ENCODE data around the gene ACKR1. TPM values are rescaled to one million over a fixed set of nuclear protein-coding genes. Genes with fewer than 3 reads are reported as not detected.
A peak's percentile ranks its signal among the peaks of the same experiment; 100 is the strongest.

The ACKR1 gene
- not detected for total RNA-seq
- total RNA-seq, result 0 reads per million in 2 donors

- no peak for DNase-seq
- H3K36me3 Mint-ChIP-seq (ENCODE audit: low read depth), result peaks cover 10% of the 10 kb centered on the region
- peak within 1 kb of the TSS; percentile 29 for H3K27ac Mint-ChIP-seq
- peaks cover 10% of the 10 kb centered on the region for H3K4me1 Mint-ChIP-seq
- ATAC-seq, result no peak
- no peaks in the 10 kb centered on the region for H3K9me3 ChIP-seq (ENCODE audit: control insufficient read depth, low read length, poor library complexity, severe bottlenecking)
- H3K4me3 Mint-ChIP-seq, result no peak within 1 kb of the TSS
- peaks cover 97% of the 10 kb centered on the region for H3K27me3 Mint-ChIP-seq
These were observed at the start of gene ACKR1 for GRCh38 chr1:159204161-159205141. Gene ACKR1 (plus strand): TSS chr1:159204875. CDS start chr1:159204960, 85 bp downstream.

GRCh38 chr1:159161001-159161718 lies 43.5 kb upstream of the ACKR1 start:
- no peaks in the 10 kb centered on the region for H3K9me3 ChIP-seq (ENCODE audit: control insufficient read depth, low read length, poor library complexity, severe bottlenecking)
- DNase-seq (peak; percentile 23 to 35 (median 30)), ATAC-seq (peak; percentile 88)
- peaks cover 8% of the 10 kb centered on the region for H3K4me1 Mint-ChIP-seq
- no peak overlapping the region for H3K4me3 Mint-ChIP-seq
- peaks cover 83% of the 10 kb centered on the region for H3K27me3 Mint-ChIP-seq
- peak overlapping the region; percentile 87 for H3K27ac Mint-ChIP-seq
- H3K36me3 Mint-ChIP-seq (ENCODE audit: low read depth), result peaks cover 5% of the 10 kb centered on the region

GRCh38 chr1:159161719-159162026 lies 43.0 kb upstream of the ACKR1 start:
- ATAC-seq, result no peak
- peaks cover 83% of the 10 kb centered on the region for H3K27me3 Mint-ChIP-seq

GRCh38 chr1:159162516-159163265 lies 42.0 kb upstream of the ACKR1 start:
- Mint-ChIP-seq H3K4me1 (peaks cover 8% of the 10 kb centered on the region), H3K4me3 (no peak overlapping the region), H3K27me3 (peaks cover 83% of the 10 kb centered on the region), H3K27ac (peak overlapping the region; percentile 53), H3K36me3 (ENCODE audit: low read depth) (peaks cover 3% of the 10 kb centered on the region)
- no peaks in the 10 kb centered on the region for H3K9me3 ChIP-seq (ENCODE audit: control insufficient read depth, low read length, poor library complexity, severe bottlenecking)
- ATAC-seq (no peak), DNase-seq (no peak)

More at GRCh38 chr1:159161719-159162026, 43.0 kb upstream of the ACKR1 start:
- Mint-ChIP-seq H3K4me3 (no peak overlapping the region), H3K27ac (no peak overlapping the region), H3K4me1 (peaks cover 8% of the 10 kb centered on the region), H3K36me3 (ENCODE audit: low read depth) (peaks cover 5% of the 10 kb centered on the region)
- no peak for DNase-seq
- no peaks in the 10 kb centered on the region for H3K9me3 ChIP-seq (ENCODE audit: control insufficient read depth, low read length, poor library complexity, severe bottlenecking)

GRCh38 chr1:159163614-159164228 lies 41.0 kb upstream of the ACKR1 start:
- Mint-ChIP-seq H3K36me3 (ENCODE audit: low read depth) (peaks cover 3% of the 10 kb centered on the region), H3K27ac (no peak overlapping the region), H3K4me1 (peaks cover 8% of the 10 kb centered on the region), H3K27me3 (peaks cover 88% of the 10 kb centered on the region), H3K4me3 (no peak overlapping the region)
- no peaks in the 10 kb centered on the region for H3K9me3 ChIP-seq (ENCODE audit: control insufficient read depth, low read length, poor library complexity, severe bottlenecking)
- DNase-seq (no peak), ATAC-seq (no peak)

- no peaks in the 10 kb centered on the region for H3K9me3 ChIP-seq (ENCODE audit: control insufficient read depth, low read length, poor library complexity, severe bottlenecking)
- no peak overlapping the region for H3K27ac Mint-ChIP-seq
- no peak for DNase-seq
- no peak for ATAC-seq
- no peak overlapping the region for H3K4me3 Mint-ChIP-seq
- peaks cover 83% of the 10 kb centered on the region for H3K27me3 Mint-ChIP-seq
- peaks cover 15% of the 10 kb centered on the region for H3K36me3 Mint-ChIP-seq (ENCODE audit: low read depth)
- peaks cover 6% of the 10 kb centered on the region for H3K4me1 Mint-ChIP-seq
These were observed 36.6 kb upstream of the ACKR1 start for GRCh38 chr1:159168043-159168442.

GRCh38 chr1:159170639-159171038 lies 34.0 kb upstream of the ACKR1 start:
- Mint-ChIP-seq H3K36me3 (ENCODE audit: low read depth) (peaks cover 15% of the 10 kb centered on the region), H3K27ac (no peak overlapping the region), H3K27me3 (peaks cover 88% of the 10 kb centered on the region), H3K4me1 (peaks cover 6% of the 10 kb centered on the region), H3K4me3 (peak overlapping the region; percentile 47)
- ATAC-seq, result no peak
- DNase-seq, result no peak
- no peaks in the 10 kb centered on the region for H3K9me3 ChIP-seq (ENCODE audit: control insufficient read depth, low read length, poor library complexity, severe bottlenecking)

GRCh38 chr1:159171254-159171687 lies 33.4 kb upstream of the ACKR1 start, which contains the start of gene CADM3:
Gene CADM3 (plus strand): TSS chr1:159171615. CDS start chr1:159171766, 151 bp downstream.
- H3K27ac Mint-ChIP-seq, result no peak within 1 kb of the TSS
- H3K36me3 Mint-ChIP-seq (ENCODE audit: low read depth), result peaks cover 15% of the 10 kb centered on the region
- H3K27me3 Mint-ChIP-seq, result peaks cover 83% of the 10 kb centered on the region
- no peaks in the 10 kb centered on the region for H3K9me3 ChIP-seq (ENCODE audit: control insufficient read depth, low read length, poor library complexity, severe bottlenecking)
- ATAC-seq (no peak), DNase-seq (no peak)
- peaks cover 6% of the 10 kb centered on the region for H3K4me1 Mint-ChIP-seq
- H3K4me3 Mint-ChIP-seq, result peak within 1 kb of the TSS; percentile 47

- Mint-ChIP-seq H3K36me3 (ENCODE audit: low read depth) (peaks cover 15% of the 10 kb centered on the region), H3K4me1 (peaks cover 6% of the 10 kb centered on the region), H3K27me3 (peaks cover 77% of the 10 kb centered on the region), H3K4me3 (peak overlapping the region; percentile 46), H3K27ac (no peak overlapping the region)
- no peaks in the 10 kb centered on the region for H3K9me3 ChIP-seq (ENCODE audit: control insufficient read depth, low read length, poor library complexity, severe bottlenecking)
- ATAC-seq, result no peak
- no peak for DNase-seq
These were observed 32.8 kb upstream of the ACKR1 start for GRCh38 chr1:159171688-159172501.

GRCh38 chr1:159172614-159173291 lies 31.9 kb upstream of the ACKR1 start:
- no peaks in the 10 kb centered on the region for H3K9me3 ChIP-seq (ENCODE audit: control insufficient read depth, low read length, poor library complexity, severe bottlenecking)
- H3K27me3 Mint-ChIP-seq, result peaks cover 68% of the 10 kb centered on the region
- peaks cover 15% of the 10 kb centered on the region for H3K36me3 Mint-ChIP-seq (ENCODE audit: low read depth)
- DNase-seq (no peak), ATAC-seq (no peak)
- H3K4me3 Mint-ChIP-seq, result no peak overlapping the region
- no peak overlapping the region for H3K27ac Mint-ChIP-seq
- peaks cover 6% of the 10 kb centered on the region for H3K4me1 Mint-ChIP-seq

- Mint-ChIP-seq H3K36me3 (ENCODE audit: low read depth) (peaks cover 15% of the 10 kb centered on the region), H3K27me3 (peaks cover 66% of the 10 kb centered on the region), H3K27ac (no peak overlapping the region), H3K4me3 (peak overlapping the region; percentile 49), H3K4me1 (peaks cover 6% of the 10 kb centered on the region)
- DNase-seq (no peak), ATAC-seq (no peak)
- no peaks in the 10 kb centered on the region for H3K9me3 ChIP-seq (ENCODE audit: control insufficient read depth, low read length, poor library complexity, severe bottlenecking)
These were observed 31.4 kb upstream of the ACKR1 start for GRCh38 chr1:159173320-159173719.
